IMR-90 (cell line): ENCODE data around the gene LHX1. TPM values are rescaled to one million over a fixed set of nuclear protein-coding genes. Genes with fewer than 3 reads are reported as not detected.

Experiments
- ATAC-seq: fragments of 200-7000 bp; cut with Tn5 transposase; 2 replicates; pipeline ENCODE4 v1.9.1; 2020; ENCODE audit warnings: low read depth, mild to moderate bottlenecking, moderate library complexity
- BruUV-seq: library from RNA; stranded (reverse); fragments of 400-500 nt; replicated peaks from 2 replicates; lab custom pipeline; 2021; lab: Mats Ljungman, UMichigan
- CTCF ChIA-PET: fragments of 300-600 bp; formaldehyde crosslinking; extraction: SDS; loops from one replicate; lab custom pipeline; 2021; ENCODE audit warnings: antibody characterized with exemption; lab: Yijun Ruan, JAX
- POLR2A ChIA-PET: fragments of 300-600 bp; sonication (Branson Sonifier 250); formaldehyde crosslinking; loops from one replicate; lab custom pipeline; 2022; ENCODE audit warnings: antibody characterized with exemption; ENCODE audit not compliant: unreplicated experiment; lab: Charles Lee
- DNase-seq: peaks from one replicate; pipeline ENCODE4 v3.0.0; 2013
- H2AFZ ChIP-seq: replicated peaks from 2 replicates; pipeline ENCODE3; 2013; ENCODE audit warnings: low read length, mild to moderate bottlenecking; ENCODE audit not compliant: poor library complexity
- H2AK5ac ChIP-seq: 2 replicates; pipeline ENCODE4 v1.6.1; 2013; ENCODE audit warnings: low read depth, low read length, inconsistent platforms
- H2AK9ac ChIP-seq: replicated peaks from 2 replicates; pipeline ENCODE3; 2013; ENCODE audit warnings: mild to moderate bottlenecking, low read depth, low read length, moderate library complexity; ENCODE audit not compliant: poor library complexity
- H2BK120ac ChIP-seq: 2 replicates; pipeline ENCODE4 v1.6.1; 2013; ENCODE audit warnings: low read depth, low read length, inconsistent platforms
- H2BK15ac ChIP-seq: 3 replicates; pipeline ENCODE4 v1.6.1; 2013; ENCODE audit warnings: low read depth, low read length, inconsistent platforms
- H2BK20ac ChIP-seq: 2 replicates; pipeline ENCODE4 v1.6.1; 2013; ENCODE audit warnings: low read depth, mild to moderate bottlenecking, inconsistent platforms, low read length, moderate library complexity
- H2BK5ac ChIP-seq: 2 replicates; pipeline ENCODE4 v1.6.1; 2013; ENCODE audit warnings: mild to moderate bottlenecking, low read depth, low read length, inconsistent platforms; ENCODE audit not compliant: poor library complexity, severe bottlenecking
- H3K14ac ChIP-seq: replicated peaks from 2 replicates; pipeline ENCODE4 v1.6.1; 2013; ENCODE audit warnings: low read depth, low read length, inconsistent platforms
- H3K18ac ChIP-seq: 2 replicates; pipeline ENCODE4 v1.6.1; 2013; ENCODE audit warnings: low read depth, low read length, control low read depth
- H3K23ac ChIP-seq: 2 replicates; pipeline ENCODE4 v1.6.1; 2013; ENCODE audit warnings: low read depth, low read length, inconsistent platforms
- H3K27ac ChIP-seq: 2 replicates; pipeline ENCODE4 v1.5.1; 2013; ENCODE audit warnings: mild to moderate bottlenecking, control low read depth, low read length; ENCODE audit not compliant: insufficient read depth
- H3K27me3 ChIP-seq: 2 replicates; pipeline ENCODE4 v1.6.1; 2013; ENCODE audit warnings: low read length; ENCODE audit not compliant: control insufficient read depth, insufficient read depth
- H3K36me3 ChIP-seq: 2 replicates; pipeline ENCODE4 v1.6.1; 2013; ENCODE audit warnings: low read length, mixed read lengths; ENCODE audit not compliant: control insufficient read depth, insufficient read depth
- H3K4ac ChIP-seq: 2 replicates; pipeline ENCODE4 v1.6.1; 2013; ENCODE audit warnings: low read depth, low read length, inconsistent platforms
- H3K4me1 ChIP-seq: 2 replicates; pipeline ENCODE4 v1.6.1; 2013; ENCODE audit warnings: low read length, mixed read lengths; ENCODE audit not compliant: control insufficient read depth, insufficient read depth
- H3K4me2 ChIP-seq: 2 replicates; pipeline ENCODE4 v1.6.1; 2013; ENCODE audit warnings: low read depth, mild to moderate bottlenecking, control low read depth, low read length, moderate library complexity
- H3K4me3 ChIP-seq: 2 replicates; pipeline ENCODE4 v1.5.1; 2013; ENCODE audit warnings: low read depth, mild to moderate bottlenecking, control low read depth, low read length, moderate library complexity; ENCODE audit not compliant: insufficient read depth
- H3K56ac ChIP-seq: 2 replicates; pipeline ENCODE4 v1.6.1; 2013; ENCODE audit warnings: low read length, inconsistent platforms; ENCODE audit not compliant: insufficient read depth; ENCODE audit errors: extremely low read depth
- H3K79me1 ChIP-seq, 2 experiments: 2 replicates each; pipeline ENCODE4 v1.6.1; 2013; ENCODE audit warnings: low read length in 2 of 2, inconsistent platforms in 1 of 2, low read depth in 1 of 2
- H3K9ac ChIP-seq: 2 replicates; pipeline ENCODE4 v1.6.1; 2013; ENCODE audit warnings: low read depth, low read length, control low read depth
- H3K9me1 ChIP-seq: 2 replicates; pipeline ENCODE4 v1.6.1; 2013; ENCODE audit warnings: low read length, inconsistent platforms; ENCODE audit not compliant: insufficient read depth
- H3K9me3 ChIP-seq: 2 replicates; pipeline ENCODE4 v1.6.1; 2013; ENCODE audit warnings: low read length; ENCODE audit not compliant: control insufficient read depth, insufficient read depth
- H4K20me1 ChIP-seq: 2 replicates; pipeline ENCODE4 v1.6.1; 2013; ENCODE audit warnings: low read length, inconsistent platforms; ENCODE audit not compliant: insufficient read depth
- H4K5ac ChIP-seq: 2 replicates; pipeline ENCODE4 v1.6.1; 2013; ENCODE audit warnings: mild to moderate bottlenecking, low read depth, low read length, control low read depth
- H4K8ac ChIP-seq, 2 experiments: 2 replicates each; pipeline ENCODE4 v1.6.1; 2013; ENCODE audit warnings: low read depth in 2 of 2, low read length in 2 of 2, control low read depth in 1 of 2, inconsistent platforms in 1 of 2
- H4K91ac ChIP-seq: 2 replicates; pipeline ENCODE4 v1.6.1; 2013; ENCODE audit warnings: low read depth, low read length, inconsistent platforms; ENCODE audit not compliant: insufficient read depth
- BHLHE40 ChIP-seq: fragments of 150-350 bp; IDR thresholded peaks from 2 replicates; pipeline ENCODE4 v1.6.1; 2016; ENCODE audit warnings: mild to moderate bottlenecking, low read depth, low read length
- CEBPB ChIP-seq: IDR thresholded peaks from 2 replicates; pipeline ENCODE4 v1.6.1; 2012; ENCODE audit warnings: low read depth, low read length, improper control_type of control experiment
- FOS ChIP-seq: fragments of 150-350 bp; IDR thresholded peaks from 2 replicates; pipeline ENCODE4 v1.6.1; 2016; ENCODE audit warnings: low read depth, low read length
- MAFK ChIP-seq: IDR thresholded peaks from 2 replicates; pipeline ENCODE4 v1.6.1; 2012; ENCODE audit warnings: low read depth, low read length, improper control_type of control experiment
- MAZ ChIP-seq: IDR thresholded peaks from 2 replicates; pipeline ENCODE4 v1.6.1; 2012; ENCODE audit warnings: low read depth, mild to moderate bottlenecking, low read length, improper control_type of control experiment, moderate library complexity, borderline replicate concordance
- MXI1 ChIP-seq: IDR thresholded peaks from 2 replicates; pipeline ENCODE4 v1.6.1; 2012; ENCODE audit warnings: low read depth, mild to moderate bottlenecking, low read length, moderate library complexity, borderline replicate concordance
- POLR2A ChIP-seq: IDR thresholded peaks from 2 replicates; pipeline ENCODE4 v1.6.1; 2012; ENCODE audit warnings: mild to moderate bottlenecking, low read depth, low read length
- RAD21 ChIP-seq: IDR thresholded peaks from 2 replicates; pipeline ENCODE4 v1.6.1; 2012; ENCODE audit warnings: low read length, improper control_type of control experiment
- RCOR1 ChIP-seq: IDR thresholded peaks from 2 replicates; pipeline ENCODE4 v1.6.1; 2012; ENCODE audit warnings: mild to moderate bottlenecking, low read length, improper control_type of control experiment; ENCODE audit not compliant: insufficient replicate concordance
- RFX5 ChIP-seq: IDR thresholded peaks from 2 replicates; pipeline ENCODE4 v1.8.0; 2012; ENCODE audit warnings: low read depth, mild to moderate bottlenecking, low read length, moderate library complexity
- SMC3 ChIP-seq: fragments of 150-350 bp; IDR thresholded peaks from 2 replicates; pipeline ENCODE4 v1.6.1; 2016; ENCODE audit warnings: low read depth, mild to moderate bottlenecking, antibody characterized with exemption, low read length, moderate library complexity
- WGBS, 2 experiments: methylation state at CpG; one replicate each; pipeline versions ENCODE4 v1.1.5 to v1.1.7; 2013; ENCODE audit warnings: missing lambda C conversion rate in 2 of 2; ENCODE audit not compliant: insufficient read length in 1 of 2; ENCODE audit errors: extremely low coverage in 2 of 2; 5-methylcytosine and 5-hydroxymethylcytosine counted together
- dilution Hi-C: fragments of 300-500 bp; cut with HindIII; formaldehyde crosslinking; loops from one replicate; pipeline ENCODE4 v1.14.3; 2018; ENCODE audit warnings: low sequenced_read_pairs; ENCODE audit not compliant: unreplicated experiment
- in situ Hi-C: fragments of 300-500 bp; cut with MboI; formaldehyde crosslinking; loops from 3 replicates; pipeline ENCODE4 v1.14.3; 2019; ENCODE audit warnings: low sequenced_read_pairs, inconsistent platforms, mixed read lengths
- intact Hi-C: fragments of 100-400 bp; cut with micrococcal nuclease; formaldehyde crosslinking; loops from 2 replicates; pipeline ENCODE4 v1.10.0; 2022
- polyA plus RNA-seq, 3 experiments: library from polyadenylated mRNA; depleted of rRNA; stranded (reverse); fragments of >200 nt; gene quantifications; 2 replicates each; pipeline ENCODE4 v1.2.3, GENCODE V29; 2012; ENCODE audit warnings: low replicate concordance in 1 of 3
- total RNA-seq: library from RNA; depleted of rRNA; stranded (reverse); fragments of >200 nt; gene quantifications from 2 replicates; pipeline ENCODE4 v1.2.3, GENCODE V29; 2012
- TF ChIP-seq, protein P1 (sequence below): fragments of 150-350 bp; IDR thresholded peaks from 2 replicates; pipeline ENCODE4 v1.6.1; 2016; ENCODE audit warnings: low read depth, mild to moderate bottlenecking, low read length, moderate library complexity, borderline replicate concordance
- TF ChIP-seq, protein P2 (sequence below): fragments of 150-350 bp; IDR thresholded peaks from 2 replicates; pipeline ENCODE4 v1.6.1; 2017; ENCODE audit warnings: mild to moderate bottlenecking, antibody characterized with exemption, low read length, low read depth

LHX1 gene
- total and polyA plus RNA-seq, 2 of the 4 experiments (the other 2 are of a cell fraction): not detected

DNA sequence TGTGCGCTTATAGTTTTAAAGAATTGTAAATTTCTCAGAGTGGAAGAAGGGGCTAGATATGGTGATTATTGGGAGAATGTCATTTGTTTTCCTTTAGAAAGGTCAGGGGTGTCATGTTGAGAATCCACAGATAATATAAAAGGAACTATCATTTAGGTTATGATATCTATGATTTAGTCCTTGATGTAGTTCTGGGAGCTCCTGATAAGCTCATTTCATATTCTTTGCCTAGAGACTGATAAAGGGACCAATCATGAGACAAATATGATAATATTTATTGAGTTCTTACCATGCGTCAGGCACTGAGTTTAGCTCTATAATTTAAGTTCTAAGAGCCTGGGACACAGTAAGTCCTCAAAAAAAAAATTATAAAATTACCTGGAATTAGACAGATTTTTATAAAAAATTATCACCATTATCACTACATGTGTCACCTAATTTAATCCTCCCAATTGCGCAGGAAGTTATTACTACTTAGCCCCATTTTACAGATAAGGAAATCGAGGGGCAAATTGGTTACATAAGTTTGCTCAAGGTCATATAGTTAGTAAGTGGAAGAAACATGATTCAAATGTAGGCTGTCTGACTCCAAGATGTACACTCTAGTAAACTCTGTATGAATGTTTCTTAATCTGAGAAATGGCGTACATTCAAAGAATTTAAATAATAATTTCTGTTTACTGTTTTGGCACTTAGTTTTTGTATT lies 14.0 kb downstream of the LHX1 start:
- ChIA-PET POLR2A (no interaction called here), CTCF (interaction anchor here (1.4 kb wide), 1 partner anchor 95 kb away, joined by 4 read pairs; no protein-coding TSS in a partner anchor)
- peaks cover 21% of the 10 kb centered on the region for H3K36me3 ChIP-seq
- TF ChIP-seq SMC3 (no peak), BHLHE40 (no peak), CEBPB (no peak), MAZ (no peak), RCOR1 (no peak), POLR2A (no peak), RFX5 (no peak), MXI1 (no peak), FOS (no peak), RAD21 (no peak), MAFK (no peak)
- TF ChIP-seq, protein P1, sequence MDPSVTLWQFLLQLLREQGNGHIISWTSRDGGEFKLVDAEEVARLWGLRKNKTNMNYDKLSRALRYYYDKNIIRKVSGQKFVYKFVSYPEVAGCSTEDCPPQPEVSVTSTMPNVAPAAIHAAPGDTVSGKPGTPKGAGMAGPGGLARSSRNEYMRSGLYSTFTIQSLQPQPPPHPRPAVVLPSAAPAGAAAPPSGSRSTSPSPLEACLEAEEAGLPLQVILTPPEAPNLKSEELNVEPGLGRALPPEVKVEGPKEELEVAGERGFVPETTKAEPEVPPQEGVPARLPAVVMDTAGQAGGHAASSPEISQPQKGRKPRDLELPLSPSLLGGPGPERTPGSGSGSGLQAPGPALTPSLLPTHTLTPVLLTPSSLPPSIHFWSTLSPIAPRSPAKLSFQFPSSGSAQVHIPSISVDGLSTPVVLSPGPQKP: no peak
- TF ChIP-seq, protein P2, sequence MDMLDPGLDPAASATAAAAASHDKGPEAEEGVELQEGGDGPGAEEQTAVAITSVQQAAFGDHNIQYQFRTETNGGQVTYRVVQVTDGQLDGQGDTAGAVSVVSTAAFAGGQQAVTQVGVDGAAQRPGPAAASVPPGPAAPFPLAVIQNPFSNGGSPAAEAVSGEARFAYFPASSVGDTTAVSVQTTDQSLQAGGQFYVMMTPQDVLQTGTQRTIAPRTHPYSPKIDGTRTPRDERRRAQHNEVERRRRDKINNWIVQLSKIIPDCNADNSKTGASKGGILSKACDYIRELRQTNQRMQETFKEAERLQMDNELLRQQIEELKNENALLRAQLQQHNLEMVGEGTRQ: no peak
- H3K14ac ChIP-seq: no peak overlapping the region
- H3K4me2 ChIP-seq: no peak overlapping the region
- no peak overlapping the region for H4K5ac ChIP-seq
- peaks cover 3% of the 10 kb centered on the region for H3K4me1 ChIP-seq
- H2AK9ac ChIP-seq: no peak overlapping the region
- no peak overlapping the region for H2BK5ac ChIP-seq
- no peak overlapping the region for H3K23ac ChIP-seq
- H3K4me3 ChIP-seq: no peak overlapping the region
- no peak overlapping the region for H3K18ac ChIP-seq
- no peak overlapping the region for H3K27ac ChIP-seq
- no peak overlapping the region for H3K4ac ChIP-seq
- no peak overlapping the region for H3K56ac ChIP-seq
- H3K9me3 ChIP-seq: no peaks in the 10 kb centered on the region
- 0 out of 2 replicates have a peak, but pooled peaks cover 2% of the 10 kb centered on the region for H3K9me1 ChIP-seq
- in situ Hi-C loops (no loop called here), dilution Hi-C loops (no loop called here), intact Hi-C loops (no loop called here)
- no peak overlapping the region for H2AK5ac ChIP-seq
- ATAC-seq (no peak), DNase-seq (no peak)
- BruUV-seq: no TSS peak
- H4K20me1 ChIP-seq: no peaks in the 10 kb centered on the region; the same call in none of the 2 replicates
- H3K27me3 ChIP-seq: peaks cover 18% of the 10 kb centered on the region
- no peak overlapping the region for H2AFZ ChIP-seq
- no peak overlapping the region for H2BK20ac ChIP-seq
- WGBS, 2 experiments: no CpG with 5 or more reads among the region's 5 CpGs
- no peak overlapping the region for H4K91ac ChIP-seq
- H3K79me1 ChIP-seq: peaks cover 27 to 33% of the 10 kb centered on the region in 2 experiments
- H2BK15ac ChIP-seq: no peak overlapping the region
- no peak overlapping the region for H2BK120ac ChIP-seq
- no peak overlapping the region for H3K9ac ChIP-seq
- H4K8ac ChIP-seq: no peak overlapping the region
